Liver (tissue), 9 donors: Measurements from ENCODE around the gene ZNF423. TPM values are rescaled to one million over a fixed set of nuclear protein-coding genes. Genes with fewer than 3 reads are reported as not detected.

Source experiments
- DNase-seq: peaks from one replicate; pipeline ENCODE4 v3.0.0-alpha.2; 2017; ENCODE audit warnings: low spot score
- H3K27ac ChIP-seq, 2 donors: one replicate each; pipeline ENCODE4 v1.7.0; 2013; ENCODE audit warnings: inconsistent platforms in 2 of 2, low read length in 2 of 2, control low read depth in 1 of 2, low read depth in 1 of 2, mild to moderate bottlenecking in 1 of 2
- H3K27me3 ChIP-seq, 4 donors: one replicate each; pipeline versions ENCODE4 v1.6.1 to v1.7.0; 2013; ENCODE audit warnings: low read length in 3 of 4, inconsistent platforms in 1 of 4, mild to moderate bottlenecking in 1 of 4, moderate library complexity in 1 of 4; ENCODE audit not compliant: control insufficient read depth in 4 of 4, insufficient read depth in 4 of 4
- H3K36me3 ChIP-seq, 4 donors: one replicate each; pipeline versions ENCODE4 v1.6.1 to v1.7.0; 2013; ENCODE audit warnings: low read length in 3 of 4, mild to moderate bottlenecking in 3 of 4, low read depth in 1 of 4, moderate library complexity in 1 of 4; ENCODE audit not compliant: control insufficient read depth in 4 of 4, insufficient read depth in 3 of 4
- H3K4me1 ChIP-seq, 4 donors: one replicate each; pipeline versions ENCODE4 v1.6.1 to v1.7.0; 2013; ENCODE audit warnings: low read length in 3 of 4, mild to moderate bottlenecking in 3 of 4, moderate library complexity in 1 of 4; ENCODE audit not compliant: control insufficient read depth in 4 of 4, insufficient read depth in 4 of 4
- H3K4me3 ChIP-seq, 3 donors: one replicate each; pipeline versions ENCODE4 v1.6.1 to v1.7.0; 2013; ENCODE audit warnings: low read length in 3 of 3, control low read depth in 1 of 3, low read depth in 1 of 3, mild to moderate bottlenecking in 1 of 3
- H3K9ac ChIP-seq, 2 donors: one replicate each; pipeline ENCODE4 v1.7.0; 2013; ENCODE audit warnings: low read length in 2 of 2, mild to moderate bottlenecking in 2 of 2, moderate library complexity in 2 of 2, control low read depth in 1 of 2, low read depth in 1 of 2
- H3K9me3 ChIP-seq, 4 donors: one replicate each; pipeline versions ENCODE4 v1.6.1 to v1.7.0; 2013; ENCODE audit warnings: low read length in 3 of 4; ENCODE audit not compliant: control insufficient read depth in 4 of 4
- EGR1 ChIP-seq, 2 donors: IDR thresholded peaks; 2 replicates each; pipeline ENCODE4 v1.6.1; 2016 to 2018; ENCODE audit warnings: antibody characterized with exemption in 2 of 2, low read depth in 2 of 2
- FOXA1 ChIP-seq: IDR thresholded peaks from 2 replicates; pipeline ENCODE4 v1.6.1; 2016; ENCODE audit warnings: antibody characterized with exemption
- FOXA2 ChIP-seq: IDR thresholded peaks from 2 replicates; pipeline ENCODE4 v1.6.1; 2016; ENCODE audit warnings: antibody characterized with exemption
- GABPA ChIP-seq, 2 donors: IDR thresholded peaks in 1 of 2; conservative IDR thresholded peaks in 1 of 2; 2 replicates each; pipeline ENCODE4 v1.6.1; 2016; ENCODE audit warnings: antibody characterized with exemption in 2 of 2, mild to moderate bottlenecking in 1 of 2, moderate library complexity in 1 of 2
- HNF4A ChIP-seq, 2 donors: conservative IDR thresholded peaks; 2 replicates each; pipeline ENCODE4 v1.6.1; 2016; ENCODE audit warnings: antibody characterized with exemption in 2 of 2, mild to moderate bottlenecking in 2 of 2
- HNF4G ChIP-seq: IDR thresholded peaks from 2 replicates; pipeline ENCODE4 v1.6.1; 2016; ENCODE audit warnings: antibody characterized with exemption
- RXRA ChIP-seq, 2 donors: IDR thresholded peaks; 2 replicates each; pipeline ENCODE4 v1.6.1; 2017 to 2018; ENCODE audit warnings: antibody characterized with exemption in 2 of 2, mild to moderate bottlenecking in 1 of 2
- SP1 ChIP-seq: IDR thresholded peaks from 2 replicates; pipeline ENCODE4 v1.6.1; 2018; ENCODE audit warnings: antibody characterized with exemption, mild to moderate bottlenecking
- TAF1 ChIP-seq: conservative IDR thresholded peaks from 2 replicates; pipeline ENCODE4 v1.6.1; 2016; ENCODE audit warnings: antibody characterized with exemption, mild to moderate bottlenecking
- YY1 ChIP-seq: IDR thresholded peaks from 2 replicates; pipeline ENCODE4 v1.6.1; 2016; ENCODE audit warnings: antibody characterized with exemption, mild to moderate bottlenecking
- ZBTB33 ChIP-seq: IDR thresholded peaks from 2 replicates; pipeline ENCODE4 v1.6.1; 2016; ENCODE audit warnings: antibody characterized with exemption
- WGBS: extraction: QIAGEN DNeasy Blood & Tissue Kit; methylation state at CpG from one replicate; pipeline ENCODE4 v1.1.7; 2013; 5-methylcytosine and 5-hydroxymethylcytosine counted together
- polyA plus RNA-seq, 2 donors: library from polyadenylated mRNA; stranded (reverse) in 1 of 2; unstranded in 1 of 2; fragments of 200-250 nt in 1 of 2; fragments of >200 nt in 1 of 2; fragmentation: Nextera tagmentation in 1 of 2; extraction: Ambion mirVana in 1 of 2; gene quantifications; one replicate each; pipeline versions ENCODE4 v1.2.1 to v1.2.3, GENCODE V29; 2013 to 2015
- total RNA-seq, 2 donors: library from RNA; depleted of rRNA; stranded (reverse); fragments of >200 nt; gene quantifications; one replicate each; pipeline ENCODE4 v1.2.3, GENCODE V29; 2014
- TF ChIP-seq, protein P1 (sequence below): IDR thresholded peaks from 2 replicates; pipeline ENCODE4 v1.6.1; 2016; ENCODE audit warnings: antibody characterized with exemption
- TF ChIP-seq, protein P2 (sequence below): fragments of 150-350 bp; IDR thresholded peaks from 2 replicates; pipeline ENCODE4 v1.5.1; 2017; ENCODE audit warnings: improper control_type of control experiment, low read depth, low read length; ENCODE audit not compliant: missing input control
- TF ChIP-seq, protein P3 (sequence below): IDR thresholded peaks from 2 replicates; pipeline ENCODE4 v1.6.1; 2016; ENCODE audit warnings: antibody characterized with exemption
- TF ChIP-seq, protein P4 (sequence below): IDR thresholded peaks from 2 replicates; pipeline ENCODE4 v1.6.1; 2016; ENCODE audit warnings: antibody characterized with exemption, mild to moderate bottlenecking
- donor health status: healthy.
- donor health status: healthy.
- donor health status: healthy.
- donor health status: healthy.
- donor health status: healthy.

ZNF423 gene
- total and polyA plus RNA-seq, 4 donors: 0.24 to 1.6 (median 0.39) TPM

DNA sequence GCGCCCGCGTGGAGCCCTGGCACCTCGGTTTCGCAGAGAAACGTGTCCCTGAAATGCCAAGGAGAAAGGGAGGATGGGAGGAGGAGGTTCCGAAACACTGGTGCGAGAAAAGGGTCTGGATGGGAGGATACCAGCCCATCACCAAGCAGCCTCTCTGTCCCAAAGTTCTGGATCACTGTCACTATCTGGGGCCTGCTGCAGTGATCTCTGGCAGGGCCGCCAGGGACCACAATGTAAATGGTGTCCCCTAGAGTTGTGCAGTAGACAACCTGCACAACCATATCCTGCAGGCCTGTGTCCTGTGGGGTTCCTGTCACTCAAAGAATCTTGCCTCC is 253.0 kb downstream of the ZNF423 start (continued):
- TF ChIP-seq ZBTB33 (no peak), GABPA (IDR thresholded peaks at IDR 0.05 in 1 of 2, conservative IDR thresholded peaks at IDR 0.05 in 1 of 2) (no peak), YY1 (no peak), SP1 (no peak)
- TF ChIP-seq, protein P1, sequence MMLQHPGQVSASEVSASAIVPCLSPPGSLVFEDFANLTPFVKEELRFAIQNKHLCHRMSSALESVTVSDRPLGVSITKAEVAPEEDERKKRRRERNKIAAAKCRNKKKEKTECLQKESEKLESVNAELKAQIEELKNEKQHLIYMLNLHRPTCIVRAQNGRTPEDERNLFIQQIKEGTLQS: no peak

DNA sequence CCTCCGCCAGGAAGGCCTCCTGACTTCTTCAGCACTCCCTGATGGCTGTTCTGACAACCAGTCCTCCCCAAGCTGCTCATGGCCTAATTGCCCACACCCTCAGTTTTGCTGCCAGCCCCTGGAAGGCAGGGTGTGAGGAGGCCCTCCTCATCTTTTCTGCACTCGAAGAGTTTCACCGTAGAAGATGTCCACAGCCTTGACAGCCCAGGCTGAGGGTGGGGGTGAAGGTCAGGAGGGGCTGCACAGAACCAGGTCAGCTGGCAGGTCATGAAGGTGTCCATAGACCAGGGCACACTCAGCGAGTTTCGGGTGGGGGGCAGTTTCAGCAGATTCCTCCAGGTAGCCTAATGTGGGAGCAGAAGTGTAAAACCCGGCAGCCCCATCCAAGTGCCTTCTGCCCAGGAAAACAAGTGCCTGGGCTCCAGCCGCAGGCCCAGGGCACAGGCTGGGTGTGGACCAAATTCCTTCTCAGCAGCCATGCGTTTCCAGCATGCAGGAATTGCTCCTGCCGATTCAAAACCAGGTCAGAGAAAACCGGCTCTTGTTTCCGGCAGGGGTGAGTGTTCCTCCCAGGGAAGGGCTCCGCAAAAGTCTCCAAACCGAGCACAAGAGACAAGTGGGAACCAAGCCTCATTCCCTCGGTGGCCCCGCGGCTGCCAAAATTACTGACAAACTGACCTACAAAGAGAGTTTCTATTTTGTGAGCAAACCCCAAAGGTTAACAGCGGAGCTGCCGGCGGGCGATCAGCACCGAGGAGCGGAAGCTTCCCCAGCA is 253.5 kb downstream of the ZNF423 start:
- Histone ChIP-seq H3K9ac (no peak overlapping the region), H3K36me3 (no peaks in the 10 kb centered on the region), H3K27ac (no peak overlapping the region), H3K9me3 (no peaks in the 10 kb centered on the region), H3K4me1 (no peaks in the 10 kb centered on the region), H3K27me3 (no peaks in the 10 kb centered on the region), H3K4me3 (no peak overlapping the region)
- no peak for DNase-seq
- TF ChIP-seq SP1 (no peak), FOXA1 (no peak), RXRA (IDR thresholded peaks at IDR 0.05) (no peak), YY1 (no peak)
- WGBS: 78% methylated on average over 22 of the region's 22 CpGs

DNA sequence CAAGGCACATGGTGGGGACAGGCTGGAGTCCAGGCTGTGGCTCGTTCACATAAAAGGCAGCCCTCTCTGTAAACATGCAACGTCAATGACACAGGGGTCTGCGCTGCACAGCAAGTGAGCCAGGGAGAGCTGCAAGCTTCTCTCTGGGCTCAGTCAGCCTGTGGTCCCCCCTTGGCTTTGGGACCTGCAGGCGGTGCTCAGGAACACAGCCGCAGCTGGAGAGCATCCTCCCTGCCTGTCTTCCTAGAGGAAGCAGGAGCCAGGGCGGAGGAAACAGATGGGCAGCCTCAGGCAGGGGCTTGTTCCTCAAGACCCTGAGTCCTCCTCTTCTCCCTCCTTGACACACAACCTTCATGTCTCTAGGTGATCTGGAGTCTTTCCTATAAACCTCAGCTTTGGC is 254.3 kb downstream of the ZNF423 start:
- DNase-seq: no peak
- WGBS: 65% methylated on average over 6 of the region's 6 CpGs
- no peaks in the 10 kb centered on the region for H3K27me3 ChIP-seq
- no peak overlapping the region for H3K4me3 ChIP-seq
- H3K9ac ChIP-seq: no peak overlapping the region
- H3K27ac ChIP-seq: no peak overlapping the region
- no peaks in the 10 kb centered on the region for H3K4me1 ChIP-seq
- TF ChIP-seq HNF4A (conservative IDR thresholded peaks at IDR 0.05) (no peak), HNF4G (no peak), RXRA (IDR thresholded peaks at IDR 0.05) (no peak), FOXA2 (no peak), YY1 (no peak), TAF1 (no peak), EGR1 (IDR thresholded peaks at IDR 0.05; ENCODE audit: low read depth in 2 of 2) (no peak)
- TF ChIP-seq, protein P2, sequence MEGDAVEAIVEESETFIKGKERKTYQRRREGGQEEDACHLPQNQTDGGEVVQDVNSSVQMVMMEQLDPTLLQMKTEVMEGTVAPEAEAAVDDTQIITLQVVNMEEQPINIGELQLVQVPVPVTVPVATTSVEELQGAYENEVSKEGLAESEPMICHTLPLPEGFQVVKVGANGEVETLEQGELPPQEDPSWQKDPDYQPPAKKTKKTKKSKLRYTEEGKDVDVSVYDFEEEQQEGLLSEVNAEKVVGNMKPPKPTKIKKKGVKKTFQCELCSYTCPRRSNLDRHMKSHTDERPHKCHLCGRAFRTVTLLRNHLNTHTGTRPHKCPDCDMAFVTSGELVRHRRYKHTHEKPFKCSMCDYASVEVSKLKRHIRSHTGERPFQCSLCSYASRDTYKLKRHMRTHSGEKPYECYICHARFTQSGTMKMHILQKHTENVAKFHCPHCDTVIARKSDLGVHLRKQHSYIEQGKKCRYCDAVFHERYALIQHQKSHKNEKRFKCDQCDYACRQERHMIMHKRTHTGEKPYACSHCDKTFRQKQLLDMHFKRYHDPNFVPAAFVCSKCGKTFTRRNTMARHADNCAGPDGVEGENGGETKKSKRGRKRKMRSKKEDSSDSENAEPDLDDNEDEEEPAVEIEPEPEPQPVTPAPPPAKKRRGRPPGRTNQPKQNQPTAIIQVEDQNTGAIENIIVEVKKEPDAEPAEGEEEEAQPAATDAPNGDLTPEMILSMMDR: no peak
- TF ChIP-seq, protein P1: no peak
- TF ChIP-seq, protein P3, sequence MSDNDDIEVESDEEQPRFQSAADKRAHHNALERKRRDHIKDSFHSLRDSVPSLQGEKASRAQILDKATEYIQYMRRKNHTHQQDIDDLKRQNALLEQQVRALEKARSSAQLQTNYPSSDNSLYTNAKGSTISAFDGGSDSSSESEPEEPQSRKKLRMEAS: no peak
- TF ChIP-seq, protein P4, sequence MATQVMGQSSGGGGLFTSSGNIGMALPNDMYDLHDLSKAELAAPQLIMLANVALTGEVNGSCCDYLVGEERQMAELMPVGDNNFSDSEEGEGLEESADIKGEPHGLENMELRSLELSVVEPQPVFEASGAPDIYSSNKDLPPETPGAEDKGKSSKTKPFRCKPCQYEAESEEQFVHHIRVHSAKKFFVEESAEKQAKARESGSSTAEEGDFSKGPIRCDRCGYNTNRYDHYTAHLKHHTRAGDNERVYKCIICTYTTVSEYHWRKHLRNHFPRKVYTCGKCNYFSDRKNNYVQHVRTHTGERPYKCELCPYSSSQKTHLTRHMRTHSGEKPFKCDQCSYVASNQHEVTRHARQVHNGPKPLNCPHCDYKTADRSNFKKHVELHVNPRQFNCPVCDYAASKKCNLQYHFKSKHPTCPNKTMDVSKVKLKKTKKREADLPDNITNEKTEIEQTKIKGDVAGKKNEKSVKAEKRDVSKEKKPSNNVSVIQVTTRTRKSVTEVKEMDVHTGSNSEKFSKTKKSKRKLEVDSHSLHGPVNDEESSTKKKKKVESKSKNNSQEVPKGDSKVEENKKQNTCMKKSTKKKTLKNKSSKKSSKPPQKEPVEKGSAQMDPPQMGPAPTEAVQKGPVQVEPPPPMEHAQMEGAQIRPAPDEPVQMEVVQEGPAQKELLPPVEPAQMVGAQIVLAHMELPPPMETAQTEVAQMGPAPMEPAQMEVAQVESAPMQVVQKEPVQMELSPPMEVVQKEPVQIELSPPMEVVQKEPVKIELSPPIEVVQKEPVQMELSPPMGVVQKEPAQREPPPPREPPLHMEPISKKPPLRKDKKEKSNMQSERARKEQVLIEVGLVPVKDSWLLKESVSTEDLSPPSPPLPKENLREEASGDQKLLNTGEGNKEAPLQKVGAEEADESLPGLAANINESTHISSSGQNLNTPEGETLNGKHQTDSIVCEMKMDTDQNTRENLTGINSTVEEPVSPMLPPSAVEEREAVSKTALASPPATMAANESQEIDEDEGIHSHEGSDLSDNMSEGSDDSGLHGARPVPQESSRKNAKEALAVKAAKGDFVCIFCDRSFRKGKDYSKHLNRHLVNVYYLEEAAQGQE: no peak
- H3K36me3 ChIP-seq: no peaks in the 10 kb centered on the region
- H3K9me3 ChIP-seq: no peaks in the 10 kb centered on the region
